CD4-positive, alpha-beta T cell treated with Interleukin-21 for 1 hour (primary cell): ENCODE measurements around the gene OR4D5.

Experiments used
- DNase-seq: peaks from one replicate; pipeline ENCODE4 v3.0.0-alpha.2; 2020

OR4D5 gene

DNA sequence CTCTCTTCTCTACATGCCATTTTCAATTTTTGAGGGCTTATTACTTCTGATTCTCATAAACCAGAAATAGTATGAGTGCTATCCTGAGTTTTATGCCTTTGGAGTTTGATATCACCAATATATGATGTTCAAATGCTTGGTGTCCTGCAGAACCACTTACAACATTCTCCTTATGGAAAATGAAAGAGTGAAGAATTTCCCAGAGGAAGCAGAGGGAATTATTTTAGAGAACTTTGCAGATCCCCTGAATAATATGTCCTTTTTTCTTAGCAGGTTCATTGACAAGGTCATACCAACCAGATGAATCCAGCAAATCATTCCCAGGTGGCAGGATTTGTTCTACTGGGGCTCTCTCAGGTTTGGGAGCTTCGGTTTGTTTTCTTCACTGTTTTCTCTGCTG is at the start of gene OR4D5:
OR4D5 (plus strand) TSS at position 301 of the 400 bp plus-strand sequence; CDS start at position 301, 0 bp downstream.
- no peak for DNase-seq

DNA sequence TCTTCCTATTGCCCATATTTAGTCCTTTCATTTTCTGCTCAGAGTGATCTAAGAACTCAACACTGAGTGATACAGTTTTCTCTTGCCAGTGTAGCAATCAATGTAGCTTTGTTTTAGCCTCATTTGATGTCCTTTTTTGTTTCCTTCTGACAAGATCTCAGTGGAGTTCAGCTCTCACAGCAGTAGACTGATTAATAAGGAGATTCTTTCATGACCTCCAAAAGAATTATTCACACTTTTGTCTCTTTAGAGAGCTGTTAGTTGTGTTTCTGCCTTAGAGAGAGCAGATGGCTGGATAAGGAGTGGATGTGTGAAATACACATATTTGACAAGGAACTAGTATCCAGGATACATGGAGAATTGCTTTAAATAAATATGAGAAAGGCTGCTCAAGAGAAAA is 47.4 kb upstream of the OR4D5 start:
- no peak for DNase-seq

DNA sequence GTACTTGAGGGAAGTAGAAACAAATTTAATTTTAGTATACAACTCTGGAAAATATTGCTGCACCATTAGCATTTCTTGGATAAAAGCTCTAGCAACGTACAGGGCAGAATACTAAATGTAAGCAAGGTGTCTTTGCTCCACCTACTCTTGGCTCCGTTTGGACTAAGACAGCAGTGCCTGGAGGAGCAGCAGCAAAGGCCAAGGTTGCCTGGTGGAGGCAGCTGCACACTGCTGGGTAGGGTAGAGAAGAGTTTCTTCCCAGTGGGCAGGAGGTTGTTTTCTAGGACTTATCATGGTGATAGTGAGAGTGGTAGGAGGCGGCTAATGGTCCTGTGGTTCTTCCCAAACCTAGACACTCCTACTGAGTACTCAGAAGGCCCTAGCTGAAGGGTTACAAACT is 39.6 kb upstream of the OR4D5 start:
- no peak for DNase-seq

DNA sequence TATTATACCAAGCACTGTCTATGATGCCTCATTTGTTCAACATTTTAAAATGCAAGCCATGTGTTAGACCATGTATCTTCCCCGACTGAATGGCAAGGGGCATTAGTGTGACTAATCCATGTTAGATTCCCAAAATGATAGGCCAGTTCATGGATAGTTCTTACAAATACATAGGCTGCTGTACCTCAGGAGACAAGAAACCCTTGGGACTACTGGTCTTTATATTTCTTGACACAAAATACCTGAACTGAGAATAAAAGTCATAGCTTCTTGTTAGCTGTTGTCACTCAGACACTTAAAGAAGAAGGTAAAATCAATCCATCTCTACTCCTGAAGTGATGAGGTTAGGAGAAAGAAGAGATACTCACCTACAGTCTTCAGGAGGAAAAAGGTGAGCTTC is 37.5 kb upstream of the OR4D5 start, which contains the start of gene OR8D4:
OR8D4 (plus strand) TSS at position 301 of the 400 bp plus-strand sequence. CDS start 4,265 bp downstream, outside the sequence.
- no peak for DNase-seq

DNA sequence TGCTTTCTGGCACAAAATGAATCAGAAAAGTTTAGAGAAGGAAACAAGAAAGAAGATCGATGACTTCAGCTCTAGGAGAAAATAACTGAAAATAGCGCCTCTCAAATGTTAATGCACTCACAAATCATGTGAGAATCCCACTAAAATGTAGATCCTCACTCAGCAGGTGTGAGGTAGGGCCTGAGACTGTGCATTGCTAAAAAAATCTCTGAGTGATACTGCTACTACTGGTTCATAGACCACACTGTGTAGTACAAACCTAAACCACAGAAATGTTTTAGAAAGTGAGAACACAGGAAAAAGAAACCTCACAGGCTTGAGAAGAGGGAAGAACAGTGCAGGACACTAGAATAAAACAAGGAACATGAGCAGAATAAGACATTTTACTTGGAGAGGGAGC is 35.5 kb upstream of the OR4D5 start:
- no peak for DNase-seq

DNA sequence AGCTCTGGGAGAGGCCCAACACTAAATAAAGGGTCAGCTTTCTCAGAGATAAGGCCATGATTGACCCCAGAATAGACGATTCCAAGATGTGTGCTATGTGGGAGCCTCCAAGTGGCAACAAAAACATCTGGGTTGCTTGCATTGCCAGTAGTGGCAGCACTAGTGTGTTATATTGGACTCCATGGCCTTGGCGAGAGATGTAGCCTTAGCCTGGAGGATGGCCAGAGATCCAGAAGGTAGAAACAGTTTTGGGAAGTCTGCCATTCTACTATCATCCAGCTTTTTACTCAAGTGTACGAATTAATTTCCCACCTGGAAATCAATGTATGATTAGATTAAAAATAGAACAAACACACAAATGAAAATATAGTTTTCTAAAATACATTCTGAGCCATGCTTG is 34.5 kb upstream of the OR4D5 start:
- DNase-seq: no peak

DNA sequence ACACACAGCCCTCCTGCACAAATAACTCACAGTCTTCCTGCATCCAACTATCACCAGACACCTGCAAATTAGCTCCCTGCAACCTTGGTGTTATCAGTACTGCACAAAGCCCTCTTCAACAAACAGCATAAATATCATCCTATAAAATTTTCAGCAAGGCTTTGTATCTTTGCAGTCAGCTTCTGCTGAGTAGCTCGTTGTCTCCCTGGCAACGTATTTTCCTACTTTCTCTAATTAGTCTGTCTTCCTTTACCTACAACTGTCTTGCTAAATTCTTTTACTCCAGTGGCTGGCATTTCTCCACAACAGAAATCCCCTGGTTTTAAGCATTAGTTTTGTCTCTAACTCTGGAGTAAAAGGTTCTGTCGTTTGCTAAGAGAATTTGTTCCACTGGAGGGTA is 33.6 kb upstream of the OR4D5 start:
- no peak for DNase-seq

DNA sequence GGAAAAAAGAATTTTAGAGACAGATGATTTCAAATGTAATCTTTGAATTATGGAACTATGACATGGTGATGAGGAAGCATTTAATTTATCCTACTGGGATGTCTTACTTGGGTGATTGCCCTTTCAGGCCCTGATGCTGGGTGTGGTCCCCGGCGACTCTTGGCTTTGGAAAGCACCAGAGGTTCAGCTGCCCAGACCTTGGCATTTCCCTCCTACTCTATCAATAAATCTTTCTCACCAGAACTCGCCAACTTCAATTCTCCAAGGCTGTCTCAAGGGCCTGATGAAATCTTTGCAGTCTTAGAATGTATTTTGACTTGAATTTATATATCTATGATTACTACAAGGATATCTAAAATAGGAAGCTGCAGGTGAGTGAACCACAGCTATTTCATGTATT is 18.5 kb upstream of the OR4D5 start:
- no peak for DNase-seq

DNA sequence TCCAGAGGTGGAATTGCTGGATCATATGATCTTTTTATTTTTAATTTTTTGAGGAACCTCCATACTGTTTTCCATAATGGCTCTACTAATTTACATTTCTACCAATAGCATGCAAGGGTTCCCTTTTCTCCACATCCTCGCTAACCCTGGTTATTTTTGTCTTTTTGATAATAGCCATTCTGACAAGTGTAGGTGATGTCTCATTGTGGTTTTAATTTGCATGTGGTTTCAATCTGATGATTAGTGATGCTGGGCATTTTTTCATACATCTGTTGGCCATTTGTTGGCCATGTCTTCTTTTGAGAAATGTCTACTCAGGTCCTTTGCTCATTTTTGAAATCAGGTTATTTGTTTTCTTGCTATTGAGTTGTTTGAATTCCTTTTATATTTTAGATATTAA is 15.4 kb upstream of the OR4D5 start:
- no peak for DNase-seq

DNA sequence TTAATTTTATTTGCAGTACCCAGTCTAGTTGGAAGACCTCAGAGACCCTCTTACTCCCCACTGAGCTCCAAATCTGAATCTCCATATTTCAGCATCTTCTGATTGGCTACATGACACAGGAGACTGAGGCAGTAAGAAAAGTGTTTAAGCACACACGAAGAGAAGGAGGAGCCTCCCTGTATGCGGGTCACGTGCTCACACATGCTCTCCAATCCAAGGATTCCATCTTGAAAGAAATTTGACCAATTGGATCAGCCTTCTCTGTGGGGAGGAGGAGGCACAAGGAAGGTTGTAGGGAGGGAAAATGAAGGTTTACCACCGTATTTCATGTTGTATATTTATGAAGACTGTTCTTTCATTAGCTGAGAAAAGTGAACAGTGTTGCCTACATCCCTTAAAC is 3.0 kb downstream of the OR4D5 start:
- no peak for DNase-seq

DNA sequence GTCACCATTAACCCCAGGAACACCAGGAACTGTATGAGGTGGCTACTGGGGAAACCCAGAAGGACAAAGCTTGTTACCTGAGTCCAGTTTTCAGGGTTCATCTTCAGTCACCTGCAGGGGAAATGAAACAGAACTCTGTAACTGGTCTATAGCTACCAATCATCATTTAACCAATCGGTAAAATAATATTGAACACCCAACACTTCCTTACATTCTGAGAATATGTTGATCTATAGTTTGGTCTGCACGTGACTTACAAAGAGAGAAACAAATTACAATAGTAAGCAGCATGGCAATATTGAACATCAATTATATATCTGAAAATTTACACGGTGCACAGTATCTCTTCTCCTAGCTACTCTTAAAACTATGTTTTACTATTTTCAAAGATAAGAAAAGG is 4.3 kb downstream of the OR4D5 start, which contains the start of gene OR6T1:
OR6T1 (minus strand) TSS at position 101 of the 400 bp plus-strand sequence; CDS start at position 101, 0 bp downstream.
- no peak for DNase-seq

DNA sequence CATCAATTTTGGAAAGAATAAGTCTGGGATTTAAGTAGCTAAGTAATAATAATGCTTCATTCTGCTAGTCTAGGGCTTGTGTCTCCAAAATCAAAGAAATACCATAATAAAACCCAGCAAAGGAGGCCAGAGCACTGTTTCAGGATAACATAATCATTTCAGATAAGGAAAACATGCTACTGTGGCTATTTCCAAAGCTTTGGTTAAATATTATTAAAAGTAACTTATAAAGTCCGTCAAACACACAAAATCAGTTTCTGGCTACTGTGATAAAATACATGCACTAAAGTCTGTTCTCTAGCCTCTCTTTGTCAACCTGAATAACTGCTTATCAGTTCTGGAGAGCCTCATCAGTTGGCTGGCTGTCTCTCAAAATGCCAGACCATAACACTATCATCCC is 5.7 kb downstream of the OR4D5 start:
- DNase-seq: no peak

DNA sequence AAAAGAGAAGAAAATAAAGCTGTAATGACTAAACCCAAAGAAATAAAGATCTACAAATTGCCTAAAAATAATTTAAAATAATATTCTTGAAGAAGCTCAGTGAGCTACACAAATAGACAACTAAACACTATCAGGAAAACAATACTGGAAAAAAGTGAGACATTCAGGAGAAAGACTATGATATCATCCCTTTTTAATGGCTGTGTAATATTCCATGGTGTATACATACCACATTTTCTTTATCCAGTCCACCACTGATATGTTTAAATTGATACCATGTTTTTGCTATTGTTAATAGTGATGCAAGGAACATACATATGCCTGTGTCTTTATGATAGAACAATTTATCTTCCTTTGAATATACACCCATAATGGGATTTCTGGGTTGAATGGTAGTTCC is 17.3 kb downstream of the OR4D5 start:
- DNase-seq: no peak

DNA sequence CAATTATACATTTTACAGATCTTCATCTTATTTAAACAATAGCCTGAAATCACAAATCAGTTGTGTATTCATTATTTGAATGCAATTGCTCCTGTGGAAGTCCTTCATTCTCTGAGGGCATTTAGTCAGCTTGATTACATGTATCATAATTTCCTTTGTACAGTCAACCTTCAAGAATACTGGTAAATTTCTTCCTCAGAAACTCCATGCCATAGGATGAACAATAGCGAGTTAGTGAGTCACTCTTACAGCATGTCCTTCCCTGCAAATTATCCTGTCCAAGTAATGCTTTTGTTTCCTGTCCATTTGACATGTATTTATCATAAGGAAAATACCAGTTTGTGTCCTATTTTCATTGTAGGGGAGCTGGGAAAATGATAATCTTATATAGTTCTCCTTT is 34.4 kb downstream of the OR4D5 start:
- no peak for DNase-seq

DNA sequence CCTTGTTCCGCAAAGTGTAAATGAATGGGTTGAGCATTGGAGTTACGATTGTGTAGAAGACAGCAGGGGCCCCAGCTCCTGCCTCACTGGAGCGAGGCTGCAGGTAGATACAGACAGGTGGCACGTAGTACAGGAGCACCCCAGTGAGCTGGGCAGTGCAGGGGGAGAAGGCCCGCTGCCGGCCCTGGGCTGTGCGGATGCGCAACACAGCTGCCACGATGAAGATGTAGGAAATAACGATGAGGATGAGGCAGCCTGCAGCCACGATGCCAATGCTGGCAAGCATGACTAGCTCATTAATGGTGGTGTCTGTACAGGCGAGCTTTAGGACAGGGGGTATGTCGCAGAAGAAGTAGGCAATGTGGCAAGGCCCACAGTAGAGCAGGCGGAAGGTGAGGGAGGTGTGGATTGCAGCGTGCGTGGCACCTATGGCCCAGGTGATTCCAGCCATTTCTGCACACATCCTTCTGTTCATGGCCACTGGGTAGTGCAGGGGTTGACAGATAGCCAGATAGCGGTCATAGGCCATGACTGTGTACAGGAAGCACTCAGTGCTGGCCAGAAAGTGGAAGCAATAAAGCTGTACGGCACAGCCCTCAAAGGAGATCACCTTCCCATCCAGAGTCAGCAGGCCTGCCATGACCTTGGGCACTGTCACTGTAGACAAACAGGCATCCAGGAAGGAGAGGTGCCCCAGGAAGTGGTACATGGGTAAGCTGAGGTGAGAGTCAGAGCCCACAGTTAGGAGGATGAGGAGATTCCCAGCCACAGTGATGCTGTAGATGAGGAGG is 37.5 kb downstream of the OR4D5 start:
- no peak for DNase-seq

DNA sequence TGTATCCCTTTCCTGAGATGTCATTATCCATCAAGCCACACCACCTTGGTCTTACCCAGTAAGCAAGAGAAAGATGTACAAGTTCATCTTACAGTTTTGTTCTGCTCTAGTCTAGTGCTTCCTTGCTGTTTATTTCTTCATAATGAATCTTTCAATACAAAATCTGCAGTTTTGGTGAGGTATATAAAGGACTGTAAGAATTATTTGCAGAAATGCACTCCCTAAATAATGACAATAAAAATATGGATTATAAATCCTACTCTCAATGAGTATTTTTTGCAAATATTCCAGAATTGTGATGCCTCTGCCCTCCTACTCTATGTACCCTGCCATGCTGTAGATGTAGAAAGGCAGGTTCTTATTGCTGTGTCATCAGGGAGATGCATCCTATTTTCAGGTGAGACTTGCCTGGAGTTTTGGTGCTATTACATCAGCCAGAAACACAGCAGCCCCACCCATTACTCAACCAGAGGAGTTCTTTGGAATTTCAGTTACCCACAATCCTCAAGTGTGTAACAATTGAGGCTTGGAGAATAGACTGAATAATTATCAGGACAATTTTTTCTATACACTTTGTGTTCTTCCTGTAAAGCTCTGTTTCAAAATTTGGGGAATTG is 38.4 kb downstream of the OR4D5 start, which contains the start of gene OR10S1:
OR10S1 (minus strand) TSS at position 51 of the 617 bp plus-strand sequence. CDS start 117 bp downstream, outside the sequence.
- DNase-seq: no peak

DNA sequence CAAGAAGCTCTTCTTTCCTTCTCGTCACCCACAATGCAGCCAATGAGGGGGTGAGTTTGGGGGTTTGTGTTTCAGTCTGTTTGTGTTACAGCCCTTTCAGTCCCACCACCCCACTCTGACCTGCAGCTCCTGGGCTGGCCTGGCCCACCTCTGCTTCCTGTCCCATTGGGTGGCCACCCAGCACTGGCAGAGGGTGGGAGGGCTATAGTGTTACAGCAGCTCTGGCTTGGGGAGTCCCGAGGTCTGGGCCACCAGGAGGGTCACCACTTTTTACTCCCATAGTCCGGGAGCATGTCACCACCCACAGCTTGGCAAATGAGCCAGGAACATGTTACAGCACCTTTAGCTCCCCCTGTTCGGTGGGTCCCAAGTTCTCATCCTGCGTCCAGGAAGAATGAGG is 39.9 kb downstream of the OR4D5 start:
- DNase-seq: no peak
